ENCODE measurements around the gene SMYD3. TPM values are rescaled to one million over a fixed set of nuclear protein-coding genes. Genes with fewer than 3 reads are reported as not detected.
A peak's percentile ranks its signal among the peaks of the same experiment; 100 is the strongest.

The SMYD3 gene
- total and polyA plus RNA-seq, 2 of the 4 experiments (the other 2 are of a cell fraction) = 26.5 to 37.6 TPM

DNA sequence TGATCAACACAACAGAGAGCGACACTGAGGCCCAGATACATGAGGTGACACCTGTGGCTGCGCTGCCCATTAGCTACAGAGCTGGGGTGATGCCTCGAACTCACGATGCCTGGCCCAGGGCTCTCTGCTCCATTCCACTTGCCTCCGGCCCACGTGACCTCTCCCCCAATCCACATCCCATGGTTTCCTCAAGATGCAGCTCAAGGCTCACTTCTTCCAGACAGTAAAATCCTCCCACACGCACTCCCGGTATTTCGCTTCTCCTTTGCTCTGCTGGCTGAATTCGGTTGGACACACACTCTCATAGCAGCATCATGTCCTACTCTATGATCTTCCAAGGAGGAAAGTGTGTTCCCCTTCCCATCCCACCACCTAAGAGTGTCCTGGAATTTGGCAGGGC lies 679.8 kb downstream of the SMYD3 start:
- H4K5ac ChIP-seq (ENCODE audit: low read depth, low read length) = no peak overlapping the region
- no peak for ATAC-seq (ENCODE audit: low read depth)
- no peak overlapping the region for H3K18ac ChIP-seq (ENCODE audit: low read depth, low read length)
- no peaks in the 10 kb centered on the region for H4K20me1 ChIP-seq (ENCODE audit: insufficient read depth, low read length)
- no peak overlapping the region for H3K56ac ChIP-seq (ENCODE audit: extremely low read depth, insufficient read depth, low read length)
- in situ Hi-C loops (cut with MboI; ENCODE audit: low sequenced_read_pairs) = no loop called here
- ChIA-PET CTCF (no interaction called here), POLR2A (ENCODE audit: unreplicated experiment) (no interaction called here)
- H3K4me3 ChIP-seq (ENCODE audit: insufficient read depth, low read depth, low read length) = no peak overlapping the region
- 96% methylated on average over 9 of the region's 10 CpGs; no CpG with 5 or more reads in 1 of the 2 experiments for WGBS, 2 experiments (ENCODE audit: extremely low coverage in 2 of 2, insufficient read length in 1 of 2)
- dilution Hi-C loops (cut with HindIII; ENCODE audit: low sequenced_read_pairs, unreplicated experiment) = no loop called here
- H3K9me1 ChIP-seq (ENCODE audit: insufficient read depth, low read length) = 0 out of 2 replicates have a peak, but pooled peaks cover 10% of the 10 kb centered on the region
- H2BK120ac ChIP-seq (ENCODE audit: low read depth, low read length) = no peak overlapping the region
- no peak overlapping the region for H3K4me2 ChIP-seq (ENCODE audit: low read depth, low read length)
- H3K23ac ChIP-seq (ENCODE audit: low read depth, low read length) = no peak overlapping the region
- no peak overlapping the region for H2AK9ac ChIP-seq (replicated peaks; ENCODE audit: low read depth, low read length, poor library complexity)
- DNase-seq = no peak
- no peak overlapping the region for H2BK5ac ChIP-seq (ENCODE audit: low read depth, low read length, poor library complexity, severe bottlenecking)
- H3K9ac ChIP-seq (ENCODE audit: low read depth, low read length) = no peak overlapping the region
- no peaks in the 10 kb centered on the region for H3K9me3 ChIP-seq (ENCODE audit: control insufficient read depth, insufficient read depth, low read length)
- no peak overlapping the region for H3K27ac ChIP-seq (ENCODE audit: insufficient read depth, low read length)
- BruUV-seq (replicated peaks) = no TSS peak
- peak overlapping the region; percentile 57; the same call in 1 of the 2 replicates for H2AK5ac ChIP-seq (ENCODE audit: low read depth, low read length)
- H4K8ac ChIP-seq (ENCODE audit: low read depth in 2 of 2, low read length in 2 of 2) = no peak overlapping the region
- TF ChIP-seq, protein P1, sequence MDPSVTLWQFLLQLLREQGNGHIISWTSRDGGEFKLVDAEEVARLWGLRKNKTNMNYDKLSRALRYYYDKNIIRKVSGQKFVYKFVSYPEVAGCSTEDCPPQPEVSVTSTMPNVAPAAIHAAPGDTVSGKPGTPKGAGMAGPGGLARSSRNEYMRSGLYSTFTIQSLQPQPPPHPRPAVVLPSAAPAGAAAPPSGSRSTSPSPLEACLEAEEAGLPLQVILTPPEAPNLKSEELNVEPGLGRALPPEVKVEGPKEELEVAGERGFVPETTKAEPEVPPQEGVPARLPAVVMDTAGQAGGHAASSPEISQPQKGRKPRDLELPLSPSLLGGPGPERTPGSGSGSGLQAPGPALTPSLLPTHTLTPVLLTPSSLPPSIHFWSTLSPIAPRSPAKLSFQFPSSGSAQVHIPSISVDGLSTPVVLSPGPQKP (IDR thresholded peaks at IDR 0.05; ENCODE audit: borderline replicate concordance, low read depth, low read length) = no peak
- TF ChIP-seq BHLHE40 (IDR thresholded peaks at IDR 0.05; ENCODE audit: low read depth, low read length) (no peak), RAD21 (IDR thresholded peaks at IDR 0.05; ENCODE audit: low read length) (no peak), RFX5 (IDR thresholded peaks at IDR 0.05; ENCODE audit: low read depth, low read length) (no peak), MAZ (IDR thresholded peaks at IDR 0.05; ENCODE audit: borderline replicate concordance, low read depth, low read length) (no peak), CHD1 (IDR thresholded peaks at IDR 0.05; ENCODE audit: low read depth, low read length) (no peak), SMC3 (IDR thresholded peaks at IDR 0.05; ENCODE audit: low read depth, low read length) (no peak), FOS (IDR thresholded peaks at IDR 0.05; ENCODE audit: low read depth, low read length) (no peak), MAFK (IDR thresholded peaks at IDR 0.05; ENCODE audit: low read depth, low read length) (no peak), CEBPB (IDR thresholded peaks at IDR 0.05; ENCODE audit: low read depth, low read length) (no peak), MXI1 (IDR thresholded peaks at IDR 0.05; ENCODE audit: borderline replicate concordance, low read depth, low read length) (no peak), POLR2A (IDR thresholded peaks at IDR 0.05; ENCODE audit: low read depth, low read length) (no peak), NFE2L2 (IDR thresholded peaks at IDR 0.05; ENCODE audit: low read depth, low read length) (no peak), RCOR1 (IDR thresholded peaks at IDR 0.05; ENCODE audit: insufficient replicate concordance, low read length) (no peak)
- TF ChIP-seq, protein P2, sequence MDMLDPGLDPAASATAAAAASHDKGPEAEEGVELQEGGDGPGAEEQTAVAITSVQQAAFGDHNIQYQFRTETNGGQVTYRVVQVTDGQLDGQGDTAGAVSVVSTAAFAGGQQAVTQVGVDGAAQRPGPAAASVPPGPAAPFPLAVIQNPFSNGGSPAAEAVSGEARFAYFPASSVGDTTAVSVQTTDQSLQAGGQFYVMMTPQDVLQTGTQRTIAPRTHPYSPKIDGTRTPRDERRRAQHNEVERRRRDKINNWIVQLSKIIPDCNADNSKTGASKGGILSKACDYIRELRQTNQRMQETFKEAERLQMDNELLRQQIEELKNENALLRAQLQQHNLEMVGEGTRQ (IDR thresholded peaks at IDR 0.05; ENCODE audit: low read depth, low read length) = no peak
- TF ChIP-seq, protein P3, sequence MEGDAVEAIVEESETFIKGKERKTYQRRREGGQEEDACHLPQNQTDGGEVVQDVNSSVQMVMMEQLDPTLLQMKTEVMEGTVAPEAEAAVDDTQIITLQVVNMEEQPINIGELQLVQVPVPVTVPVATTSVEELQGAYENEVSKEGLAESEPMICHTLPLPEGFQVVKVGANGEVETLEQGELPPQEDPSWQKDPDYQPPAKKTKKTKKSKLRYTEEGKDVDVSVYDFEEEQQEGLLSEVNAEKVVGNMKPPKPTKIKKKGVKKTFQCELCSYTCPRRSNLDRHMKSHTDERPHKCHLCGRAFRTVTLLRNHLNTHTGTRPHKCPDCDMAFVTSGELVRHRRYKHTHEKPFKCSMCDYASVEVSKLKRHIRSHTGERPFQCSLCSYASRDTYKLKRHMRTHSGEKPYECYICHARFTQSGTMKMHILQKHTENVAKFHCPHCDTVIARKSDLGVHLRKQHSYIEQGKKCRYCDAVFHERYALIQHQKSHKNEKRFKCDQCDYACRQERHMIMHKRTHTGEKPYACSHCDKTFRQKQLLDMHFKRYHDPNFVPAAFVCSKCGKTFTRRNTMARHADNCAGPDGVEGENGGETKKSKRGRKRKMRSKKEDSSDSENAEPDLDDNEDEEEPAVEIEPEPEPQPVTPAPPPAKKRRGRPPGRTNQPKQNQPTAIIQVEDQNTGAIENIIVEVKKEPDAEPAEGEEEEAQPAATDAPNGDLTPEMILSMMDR (conservative IDR thresholded peaks at IDR 0.05; ENCODE audit: low read depth, low read length) = no peak
- intact Hi-C loops (cut with micrococcal nuclease) = no loop called here
- H3K4ac ChIP-seq (ENCODE audit: low read depth, low read length) = no peak overlapping the region; the same call in 1 of the 2 replicates
- peaks cover 10% of the 10 kb centered on the region for H3K4me1 ChIP-seq (ENCODE audit: control insufficient read depth, insufficient read depth, low read length)
- no peaks in the 10 kb centered on the region for H3K79me1 ChIP-seq (ENCODE audit: low read depth in 1 of 2, low read length in 2 of 2)
- no peaks in the 10 kb centered on the region for H3K36me3 ChIP-seq (ENCODE audit: control insufficient read depth, insufficient read depth, low read length)
- H2AFZ ChIP-seq (replicated peaks; ENCODE audit: low read length, poor library complexity) = no peak overlapping the region
- no peaks in the 10 kb centered on the region for H3K27me3 ChIP-seq (ENCODE audit: control insufficient read depth, insufficient read depth, low read length)
- H4K91ac ChIP-seq (ENCODE audit: insufficient read depth, low read depth, low read length) = peak overlapping the region; percentile 12; the same call in 1 of the 2 replicates
- no peak overlapping the region for H2BK20ac ChIP-seq (ENCODE audit: low read depth, low read length)
- H3K14ac ChIP-seq (replicated peaks; ENCODE audit: low read depth, low read length) = no peak overlapping the region
- H2BK15ac ChIP-seq (ENCODE audit: low read depth, low read length) = no peak overlapping the region
